GM12801 (cell line): ENCODE data around the gene SCN4A.

Experiments
- CTCF ChIP-seq: IDR thresholded peaks from one replicate; pipeline ENCODE4 v1.5.1; 2011; ENCODE audit warnings: control low read depth; ENCODE audit not compliant: insufficient read length; ENCODE audit errors: extremely low read depth

Gene SCN4A

DNA sequence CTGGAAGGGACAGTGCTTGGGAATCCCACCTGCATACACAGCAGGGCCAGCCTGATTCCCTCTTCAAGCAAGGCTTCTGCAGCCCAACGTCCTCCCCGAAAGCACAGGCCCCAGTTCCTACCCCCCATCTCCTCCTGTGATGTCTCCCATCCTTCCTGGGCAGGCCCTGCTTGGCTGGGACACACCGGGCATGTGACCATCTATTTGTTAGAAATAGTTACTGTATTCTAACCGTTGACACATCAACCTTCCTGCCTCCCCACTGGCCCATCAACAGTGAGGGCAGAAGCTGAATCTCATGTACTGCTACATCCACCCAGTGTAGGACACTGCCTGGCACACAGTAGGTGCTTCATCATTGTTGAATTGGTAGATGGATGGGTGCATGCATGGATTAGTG is 36.1 kb upstream of the SCN4A start:
- TF ChIP-seq CTCF, result no peak

DNA sequence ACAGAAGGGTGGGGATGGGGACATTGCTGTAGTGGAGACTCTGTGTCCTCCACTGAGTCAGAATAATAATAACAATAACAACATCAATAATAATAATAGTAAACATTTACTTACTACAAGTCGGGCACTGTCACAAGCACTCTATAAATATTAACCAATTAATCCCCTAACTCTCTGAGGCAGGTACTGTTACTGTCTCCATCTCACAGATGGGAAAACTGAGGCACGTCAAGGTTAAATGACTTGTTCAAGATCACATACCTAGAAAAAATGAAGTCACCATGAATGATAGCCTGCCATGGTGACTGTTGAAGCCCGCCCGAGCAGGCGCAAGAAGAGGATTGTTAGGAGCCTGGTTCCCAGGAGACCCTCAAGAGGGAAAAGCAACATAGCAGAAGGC is 35.6 kb upstream of the SCN4A start:
- TF ChIP-seq CTCF, result no peak

DNA sequence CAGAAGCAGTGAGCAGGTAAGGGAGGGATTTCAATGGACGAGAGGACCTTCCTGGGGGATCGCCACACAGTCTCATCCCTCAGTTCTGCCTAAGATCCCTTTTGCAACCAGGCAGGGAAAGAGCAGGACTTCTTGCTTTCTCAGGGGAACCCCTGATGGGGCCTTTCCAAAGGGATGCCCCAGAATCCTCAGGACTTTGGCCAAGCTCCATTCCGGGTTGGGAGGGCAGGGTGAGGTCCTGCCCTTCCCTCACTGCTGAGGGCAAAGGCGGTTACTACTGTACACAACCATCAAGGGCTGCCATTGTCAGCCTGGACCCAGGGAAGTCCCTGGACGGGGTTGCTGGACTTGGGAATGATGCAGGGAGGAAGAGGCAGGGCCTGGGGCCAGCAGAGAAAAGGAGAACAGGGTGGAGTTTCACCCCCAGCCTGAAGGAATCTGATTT is 35.1 kb upstream of the SCN4A start:
- TF ChIP-seq CTCF, result no peak

DNA sequence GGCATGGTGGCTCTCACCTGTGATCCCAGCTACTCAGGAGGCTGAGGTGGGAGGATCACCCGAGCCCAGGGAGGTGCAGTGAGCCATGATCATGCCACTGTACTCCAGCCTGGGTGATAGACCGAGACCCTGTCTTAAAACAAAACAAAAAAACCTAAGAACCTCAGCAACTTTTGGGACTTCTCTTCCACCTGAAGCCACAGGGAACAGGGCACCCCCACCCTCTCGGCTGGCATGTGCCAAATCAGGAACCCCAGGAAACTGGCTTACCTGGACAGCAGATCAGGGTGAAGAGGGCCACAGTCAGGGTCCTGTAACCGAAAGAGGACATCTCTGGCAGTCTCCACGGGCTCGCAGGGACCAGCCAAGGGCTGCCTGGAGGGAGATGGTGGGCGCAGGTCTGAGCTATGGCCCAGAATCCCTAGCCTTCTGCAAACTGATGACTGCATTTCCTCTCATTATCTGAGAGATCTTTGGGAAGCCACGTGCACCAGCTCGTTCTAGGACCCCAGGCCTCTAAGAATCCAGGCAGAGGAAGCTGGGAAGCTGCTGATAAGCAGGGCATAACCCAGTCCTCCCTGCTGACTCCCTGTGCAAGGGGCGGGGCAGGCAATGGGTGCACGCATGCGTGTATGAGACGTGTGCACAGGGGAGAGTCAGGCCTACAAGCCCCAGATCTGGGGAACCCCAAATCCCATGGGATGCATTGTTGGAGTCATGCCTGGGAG is 33.8 kb upstream of the SCN4A start:
- no peak for TF ChIP-seq CTCF

DNA sequence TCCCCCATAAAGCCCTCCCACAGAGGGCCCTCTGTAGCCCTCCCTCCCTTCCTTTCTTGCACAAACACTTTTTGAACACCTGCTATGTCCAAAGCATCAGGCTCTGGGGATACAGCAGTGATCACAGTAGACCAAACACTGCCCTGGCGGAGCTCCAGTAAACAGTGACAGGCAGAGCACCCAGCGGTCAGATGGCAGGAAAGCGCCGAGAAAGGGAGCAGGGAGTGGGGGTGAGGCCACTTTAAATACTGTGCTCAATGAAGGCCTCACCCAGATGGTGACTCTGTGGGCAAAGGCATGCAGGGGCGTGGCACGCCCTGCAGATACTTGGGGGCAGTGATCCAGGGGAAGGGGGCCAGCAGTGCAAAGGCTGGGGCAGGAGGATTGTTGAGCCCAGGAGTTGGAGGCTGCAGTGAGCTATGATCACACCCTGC is 33.0 kb upstream of the SCN4A start:
- no peak for TF ChIP-seq CTCF

GRCh38 chr17:64004903-64005733 is 32.4 kb upstream of the SCN4A start:
- no peak for TF ChIP-seq CTCF

- no peak for TF ChIP-seq CTCF
Measured at GRCh38 chr17:64004218-64004770, 31.6 kb upstream of the SCN4A start.
